ENCODE data around the gene TMEM253. TPM values are rescaled to one million over a fixed set of nuclear protein-coding genes. Genes with fewer than 3 reads are reported as not detected.

Gene TMEM253
- polyA plus RNA-seq (2013, experiment 1 of 2; ENCODE audit: insufficient read length), result 0.14 TPM
- 0.47 TPM for polyA plus RNA-seq (2013, experiment 2 of 2; ENCODE audit: insufficient read length)

DNA sequence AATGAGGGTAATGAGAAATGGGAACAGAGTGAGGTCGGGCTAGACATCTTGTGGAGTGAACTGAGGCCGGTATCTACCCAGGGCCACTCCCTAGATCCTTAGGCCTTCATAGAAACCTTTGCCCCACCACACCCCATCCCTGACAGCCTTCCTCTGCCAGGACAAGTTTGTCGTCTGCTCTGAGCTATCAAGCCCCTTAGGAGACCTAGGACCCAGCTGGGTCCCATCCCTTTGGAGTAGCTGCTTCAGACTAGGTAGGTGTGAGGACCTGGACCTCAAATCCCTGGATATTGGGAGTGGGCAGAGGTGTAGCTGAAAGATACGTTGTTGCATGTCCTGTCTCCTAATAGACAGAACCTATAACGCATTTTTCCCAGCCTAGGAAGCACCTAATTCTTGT is at the start of gene TMEM253:
Gene TMEM253, plus strand, starts transcription at position 136 of the 400 bp plus-strand sequence. CDS start 278 bp downstream, outside the sequence.
- DNase-seq, result no peak

DNA sequence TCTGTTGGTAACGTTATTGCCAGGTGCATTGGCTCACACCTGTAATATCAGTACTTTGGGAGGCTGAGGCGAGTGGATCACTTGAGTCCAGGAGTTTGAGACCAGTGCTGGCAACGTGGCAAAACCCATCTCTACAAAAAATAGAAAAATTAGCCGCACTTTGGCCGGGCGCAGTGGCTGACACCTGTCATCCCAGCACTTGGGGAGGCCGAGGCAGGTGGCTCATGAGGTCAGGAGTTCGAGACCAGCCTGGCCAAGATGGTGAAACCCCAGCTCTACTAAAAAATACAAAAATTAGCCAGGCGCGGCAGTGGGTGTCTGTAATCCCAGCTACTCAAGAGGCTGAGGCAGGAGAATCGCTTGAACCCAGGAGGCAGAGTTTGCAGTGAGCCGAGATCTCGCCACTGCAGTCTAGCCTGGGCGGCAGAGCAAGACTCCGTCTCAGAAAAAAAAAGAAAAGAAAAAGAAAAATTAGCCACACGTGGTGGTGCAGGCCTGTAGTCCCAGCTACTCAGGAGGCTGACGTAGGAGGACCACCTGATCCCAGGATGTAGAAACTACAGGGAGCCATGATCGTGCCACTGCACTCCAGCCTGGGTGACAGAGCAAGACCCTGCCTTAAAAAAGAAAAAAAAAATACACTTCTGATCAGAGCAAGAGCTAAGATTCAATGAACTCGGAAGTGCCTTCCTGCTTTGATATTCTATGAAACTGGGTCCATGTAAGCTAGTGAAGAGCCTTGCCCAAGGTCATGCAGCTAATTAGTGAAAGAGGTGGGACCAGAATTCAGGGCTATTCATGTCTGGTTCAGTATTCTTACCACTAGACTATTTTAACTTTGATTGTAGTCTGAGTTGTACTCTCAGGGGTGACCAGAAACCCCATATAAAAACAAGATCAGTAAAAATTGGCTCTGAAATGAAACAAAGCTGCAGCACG is 47.4 kb upstream of the TMEM253 start:
- no peak for DNase-seq

DNA sequence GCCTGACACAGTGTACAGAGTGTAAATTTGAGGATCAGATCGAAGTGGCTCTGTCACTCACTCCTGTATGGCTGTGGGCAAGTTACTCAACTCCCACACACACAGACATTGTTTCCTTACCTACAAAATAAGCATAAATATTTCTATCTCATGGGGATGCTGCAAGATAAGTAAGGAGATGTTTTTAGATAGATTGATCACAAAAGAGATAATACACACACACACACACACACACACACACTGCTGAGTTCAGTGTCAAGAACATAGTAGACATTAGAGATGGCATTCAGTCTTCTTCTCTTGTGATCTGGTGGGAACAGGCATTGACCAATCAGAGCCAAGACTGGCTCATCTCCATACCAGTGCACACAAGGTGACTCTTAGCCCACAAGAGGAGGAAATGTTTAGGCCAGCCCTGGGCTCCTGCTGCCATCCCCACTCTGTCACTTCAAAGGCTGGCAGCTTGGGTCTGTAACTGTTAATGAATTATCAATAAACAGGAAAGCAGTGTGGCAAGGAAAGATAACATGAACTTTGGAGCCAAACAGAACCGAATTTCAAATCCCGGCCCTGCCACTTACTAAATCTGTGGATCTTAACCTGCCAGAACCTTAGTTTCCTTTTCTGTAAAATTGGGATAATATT is 46.6 kb upstream of the TMEM253 start:
- no peak for DNase-seq

DNA sequence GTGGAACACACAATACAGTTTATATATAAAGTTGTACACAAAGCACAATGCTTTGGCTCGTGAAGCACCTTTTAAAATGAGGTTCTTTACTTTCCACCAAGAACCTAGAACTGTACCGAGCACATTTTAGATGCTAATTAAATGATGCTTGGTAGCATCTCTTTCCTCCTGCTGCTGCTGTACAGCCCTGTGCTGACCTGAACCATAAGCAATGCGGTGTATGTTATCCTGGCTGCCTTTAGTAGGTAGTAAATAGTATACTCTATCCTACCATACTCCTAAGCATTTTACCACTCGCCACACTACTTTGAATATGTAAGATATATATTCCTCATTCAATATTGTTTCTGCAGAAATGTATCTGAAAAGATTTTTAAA is 46.1 kb upstream of the TMEM253 start:
- DNase-seq, result no peak

DNA sequence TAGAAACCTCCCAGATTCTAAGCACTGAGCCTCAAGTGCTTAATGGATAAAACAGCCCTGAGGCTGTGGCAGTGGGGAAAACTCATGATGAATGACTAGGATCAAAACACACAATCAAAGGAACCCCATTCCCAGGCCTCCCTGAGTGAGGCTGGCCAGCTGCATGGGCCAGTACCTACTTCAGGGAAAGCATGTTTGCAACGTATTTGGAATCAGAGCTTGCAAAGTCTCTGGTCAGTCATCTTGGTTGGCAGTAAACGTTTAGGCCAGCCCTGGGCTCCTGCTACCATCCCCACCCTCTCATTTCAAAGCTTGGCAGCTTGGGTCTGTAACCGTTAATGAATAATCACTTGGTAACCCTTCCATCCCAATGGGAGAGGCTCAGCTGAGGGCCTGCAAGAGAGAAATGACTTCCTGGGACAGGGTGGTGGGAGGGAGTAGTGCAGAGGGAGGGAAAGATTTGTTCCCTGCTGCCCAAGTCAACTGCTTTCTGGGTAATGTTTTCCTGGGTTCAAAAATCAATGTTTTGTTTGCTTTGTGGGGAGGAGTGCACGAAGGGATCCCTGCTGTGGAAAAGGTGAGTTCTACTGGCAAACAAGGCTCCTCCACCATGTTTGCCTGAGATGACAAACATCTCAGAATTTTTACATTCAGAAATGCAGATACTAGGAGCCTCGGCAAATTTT is 45.3 kb upstream of the TMEM253 start:
- DNase-seq, result no peak

DNA sequence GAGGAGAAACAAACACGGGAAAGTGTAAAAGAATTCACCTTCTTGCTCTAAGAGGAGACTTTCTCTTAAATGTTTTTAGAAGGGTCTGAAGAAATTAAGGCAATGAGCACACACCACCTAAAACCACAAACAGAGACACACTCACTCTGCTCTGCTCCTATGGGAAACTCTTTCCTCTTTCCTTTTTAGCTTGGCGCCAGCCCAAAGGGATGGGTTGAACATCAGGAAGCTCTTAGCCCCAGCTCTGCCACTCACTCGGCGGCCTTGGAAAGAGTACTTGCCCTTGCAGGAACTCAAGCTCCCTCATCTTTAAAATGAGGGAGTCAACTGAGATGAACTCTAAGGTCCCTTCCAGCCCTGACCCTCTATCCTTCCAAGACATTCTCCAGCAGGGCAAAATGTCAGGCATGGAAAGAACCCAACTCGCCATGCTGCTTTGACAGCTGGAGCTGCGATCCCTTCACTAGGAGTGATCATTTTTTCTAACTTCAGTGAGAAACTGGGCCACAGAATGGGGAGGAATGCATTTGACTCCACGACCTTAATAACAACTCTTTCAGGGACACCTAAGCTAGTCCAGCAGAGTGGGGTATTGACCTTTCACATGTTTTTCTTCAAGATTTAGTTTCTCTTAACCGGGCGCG is 44.2 kb upstream of the TMEM253 start:
- peak; percentile 72 for DNase-seq

DNA sequence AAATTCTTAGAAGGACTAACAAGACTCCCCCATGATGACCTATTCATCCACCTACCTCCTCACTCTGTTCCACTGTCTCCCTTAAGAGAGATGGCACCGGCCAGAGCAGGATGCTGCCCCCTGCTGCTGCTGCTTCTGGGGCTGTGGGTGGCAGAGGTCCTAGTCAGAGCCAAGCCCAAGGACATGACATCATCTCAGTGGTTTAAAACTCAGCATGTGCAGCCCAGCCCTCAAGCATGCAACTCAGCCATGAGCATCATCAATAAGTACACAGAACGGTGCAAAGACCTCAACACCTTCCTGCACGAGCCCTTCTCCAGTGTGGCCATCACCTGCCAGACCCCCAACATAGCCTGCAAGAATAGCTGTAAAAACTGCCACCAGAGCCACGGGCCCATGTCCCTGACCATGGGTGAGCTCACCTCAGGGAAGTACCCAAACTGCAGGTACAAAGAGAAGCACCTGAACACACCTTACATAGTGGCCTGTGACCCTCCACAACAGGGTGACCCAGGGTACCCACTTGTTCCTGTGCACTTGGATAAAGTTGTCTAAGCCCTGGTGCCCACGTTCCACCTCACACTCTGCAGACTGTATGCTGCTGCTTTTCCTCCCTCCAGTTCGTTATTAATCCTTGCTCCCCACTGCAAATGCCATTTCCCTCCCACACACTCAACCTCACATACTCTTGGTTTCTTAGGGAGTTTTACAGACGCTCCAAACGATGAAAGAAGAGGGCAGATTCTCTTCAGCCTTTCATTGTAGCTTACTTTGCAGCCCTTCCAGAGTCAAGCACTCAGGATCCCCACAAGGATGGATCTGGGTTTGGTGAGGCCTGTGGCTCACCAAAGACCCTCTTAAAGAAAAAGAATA is 42.8 kb upstream of the TMEM253 start, which contains the start of gene RNASE8:
Gene RNASE8, plus strand, starts transcription at position 20 of the 873 bp plus-strand sequence. Its CDS starts 71 bp downstream, at position 91.
- DNase-seq, result peak; percentile 34

DNA sequence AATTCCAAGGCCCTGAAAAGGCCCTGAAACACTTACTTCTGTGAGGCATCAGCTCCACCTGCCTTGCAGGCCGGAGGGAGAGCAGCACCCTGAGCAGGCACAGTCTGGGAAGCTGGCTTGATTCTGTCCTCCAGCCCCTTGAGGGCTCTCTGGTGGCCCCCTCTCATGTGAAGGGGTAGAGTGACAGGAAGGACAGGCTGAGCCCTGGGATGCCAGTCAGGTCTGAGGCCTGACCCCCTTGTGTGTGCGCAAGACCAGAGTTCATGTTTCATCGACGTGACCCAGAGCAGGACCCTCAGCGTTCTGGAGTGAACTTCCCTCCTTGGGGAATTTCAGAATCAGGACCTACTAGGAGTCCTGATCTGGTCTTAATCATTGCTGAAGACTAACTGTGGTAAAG is 42.0 kb upstream of the TMEM253 start:
- DNase-seq, result no peak

DNA sequence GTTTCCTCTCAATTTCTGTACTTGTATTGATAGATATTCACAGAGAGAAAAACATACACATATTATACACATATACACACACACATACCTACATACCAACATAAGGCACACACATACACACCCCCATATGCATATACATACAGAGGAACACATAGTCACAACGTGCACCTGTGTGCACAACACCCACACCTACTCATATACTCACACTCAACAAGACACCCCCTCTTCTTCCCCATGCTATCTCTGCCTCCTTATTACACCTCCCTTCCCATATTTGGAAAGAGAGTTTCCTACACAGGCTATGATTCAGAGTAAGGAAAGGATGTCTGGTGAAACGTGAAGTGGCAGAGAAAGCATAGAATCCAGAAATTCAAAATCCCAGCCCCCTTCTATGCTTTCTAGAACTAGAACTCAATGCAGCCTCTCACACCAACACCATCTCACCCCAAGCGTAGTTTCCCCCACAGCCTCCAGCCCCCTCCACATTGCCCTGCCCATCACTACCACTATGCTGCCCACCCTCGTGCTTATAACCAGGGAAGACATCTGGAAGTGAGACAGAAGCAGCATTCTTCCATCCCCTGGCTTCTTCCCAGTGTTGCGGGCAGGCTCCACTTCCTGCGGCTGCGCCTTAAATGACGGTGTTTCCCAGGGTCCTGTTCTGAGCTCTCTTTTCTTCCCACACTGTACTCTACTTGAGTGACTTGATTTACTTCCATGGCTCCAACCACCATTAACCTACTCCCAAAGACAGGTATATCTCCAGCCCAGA is 40.8 kb upstream of the TMEM253 start:
- peak; percentile 47 for DNase-seq

DNA sequence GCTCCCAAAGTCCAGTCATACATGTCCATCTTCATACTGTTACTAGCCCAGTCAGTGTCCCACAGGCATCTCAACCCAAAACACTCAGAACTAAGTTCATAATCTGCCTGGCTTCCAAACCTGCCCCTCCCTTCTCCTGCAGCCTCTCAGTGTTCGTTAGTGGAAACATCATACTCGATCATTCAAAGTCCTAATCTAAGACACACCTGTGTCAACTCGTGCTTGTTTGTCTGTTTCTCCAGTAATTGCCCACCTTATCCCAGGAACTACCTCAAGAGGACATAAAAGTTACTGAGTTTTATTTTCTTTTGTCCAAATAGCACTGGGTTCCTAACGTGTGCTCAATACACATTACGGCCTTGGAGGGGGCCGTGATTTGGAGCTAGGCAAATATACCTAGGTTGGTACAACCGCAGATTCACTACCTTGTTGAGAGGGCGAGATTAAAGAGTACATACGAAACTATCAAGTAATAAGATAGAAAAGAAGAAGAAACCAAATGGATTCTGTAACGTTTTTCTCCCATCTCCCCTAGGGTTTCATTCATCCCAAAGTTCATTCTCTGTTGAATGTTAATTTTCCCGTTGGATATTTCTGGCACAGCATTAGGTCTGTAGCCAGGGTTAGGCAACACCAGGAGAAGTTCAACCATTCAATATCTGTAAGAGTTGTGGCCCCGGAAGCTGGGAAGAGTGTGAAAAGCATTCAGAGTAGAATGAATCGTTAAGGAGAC is 40.1 kb upstream of the TMEM253 start:
- DNase-seq, result no peak

DNA sequence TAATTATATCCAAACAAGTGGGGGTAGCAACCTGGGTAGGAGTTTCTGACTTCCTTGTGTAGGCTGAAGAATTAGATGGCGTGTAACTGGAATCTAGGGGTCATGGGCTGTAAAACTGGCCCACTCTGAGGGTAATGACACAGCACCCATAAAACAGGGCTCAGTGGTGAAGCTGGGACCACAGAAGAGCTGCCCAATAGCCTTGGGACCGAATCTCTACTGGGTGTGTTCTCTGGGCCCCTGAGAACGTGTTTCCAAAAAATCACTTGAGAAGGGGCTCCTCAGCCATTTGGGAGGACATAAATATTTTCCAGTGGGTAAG is 39.6 kb upstream of the TMEM253 start:
- no peak for DNase-seq

DNA sequence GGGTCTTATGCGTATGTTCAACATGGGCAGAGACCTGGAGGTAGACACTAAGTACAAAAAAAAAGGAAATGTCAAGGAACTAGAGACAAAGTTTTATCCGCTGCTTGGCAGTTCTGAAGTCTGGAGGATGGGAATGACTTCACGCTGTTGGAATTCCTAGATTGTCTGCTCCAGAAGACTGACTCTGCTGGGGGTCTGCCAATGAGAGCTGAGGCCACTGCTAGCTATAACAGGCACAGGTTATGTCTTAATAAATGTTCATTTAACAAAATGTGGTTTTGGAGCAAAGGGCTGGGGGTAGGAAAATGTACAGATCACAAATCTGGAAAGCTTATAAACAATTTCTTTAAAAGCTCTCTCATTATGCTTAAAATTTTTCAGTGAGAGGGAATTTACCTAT is 37.4 kb upstream of the TMEM253 start:
- DNase-seq, result peak; percentile 92

DNA sequence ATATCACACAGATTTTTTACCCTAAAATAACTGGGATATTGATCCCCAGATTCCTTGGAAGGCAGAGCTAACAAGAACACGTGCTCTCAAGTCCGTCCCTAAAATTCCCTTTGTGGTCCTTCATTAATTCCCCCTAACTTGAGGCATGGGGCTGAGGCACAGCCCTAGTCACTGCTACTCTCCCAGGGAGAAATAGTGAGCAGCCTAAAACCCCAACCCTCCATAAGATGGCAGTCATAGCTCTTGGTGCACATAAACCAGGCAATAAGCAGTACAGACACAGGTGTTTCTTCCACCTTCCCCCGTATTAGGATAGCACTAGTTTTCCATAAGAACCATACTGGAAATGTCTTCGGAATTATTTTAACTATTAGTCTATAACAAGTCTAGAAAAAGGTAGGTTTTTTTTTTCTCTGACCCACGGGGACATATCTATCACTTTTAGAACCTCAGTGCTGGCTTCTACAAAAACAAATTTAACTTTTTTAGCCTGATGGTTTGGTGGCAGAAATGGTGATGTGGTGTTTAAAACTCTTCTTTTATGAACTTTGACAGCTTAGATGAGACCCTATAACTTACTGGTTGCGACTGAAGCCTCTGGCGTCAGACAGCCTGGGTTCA is 33.9 kb upstream of the TMEM253 start:
- DNase-seq, result no peak

DNA sequence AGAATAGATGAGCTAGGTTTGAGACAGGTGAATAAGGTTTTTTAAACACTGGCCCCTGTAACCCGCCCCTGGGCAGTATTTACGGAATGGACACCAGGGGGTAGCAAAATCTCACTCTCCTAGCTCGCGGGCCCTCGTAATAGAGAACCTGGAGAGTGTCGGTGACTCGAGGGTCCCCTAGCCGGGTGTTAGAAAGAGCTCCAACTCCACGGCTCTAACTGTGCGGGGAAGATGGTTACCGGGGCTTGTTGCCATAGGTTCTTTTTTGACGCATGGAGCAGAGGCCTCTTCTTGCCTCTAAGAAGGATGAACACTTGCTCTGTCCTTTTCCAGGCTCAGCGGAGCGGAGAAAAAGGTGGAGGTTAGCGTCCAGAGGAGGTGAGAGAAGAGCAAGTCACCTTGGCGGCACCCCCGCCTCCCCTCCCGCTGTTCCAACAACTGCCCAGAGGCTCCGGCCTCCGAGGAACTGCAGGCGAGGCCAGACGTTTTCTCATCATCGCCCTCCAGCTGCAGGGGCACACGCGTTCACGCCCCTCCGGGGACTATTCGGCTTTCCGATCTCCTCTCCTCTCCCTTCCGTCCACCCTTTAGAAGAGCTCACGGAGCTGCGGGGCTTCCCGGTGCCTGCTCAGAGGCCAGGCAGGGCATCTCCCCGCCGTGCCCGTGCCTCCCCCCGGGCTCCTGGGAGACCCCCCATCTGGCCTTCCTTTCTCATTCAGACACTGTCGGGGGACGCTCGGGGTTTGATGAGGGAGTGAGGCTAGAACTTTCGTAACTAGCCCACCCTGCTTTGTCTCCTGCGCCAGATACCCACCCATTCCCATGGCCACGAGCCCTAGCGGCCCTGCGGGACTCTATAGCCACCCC is 32.1 kb upstream of the TMEM253 start:
- peak; percentile 72 for DNase-seq

DNA sequence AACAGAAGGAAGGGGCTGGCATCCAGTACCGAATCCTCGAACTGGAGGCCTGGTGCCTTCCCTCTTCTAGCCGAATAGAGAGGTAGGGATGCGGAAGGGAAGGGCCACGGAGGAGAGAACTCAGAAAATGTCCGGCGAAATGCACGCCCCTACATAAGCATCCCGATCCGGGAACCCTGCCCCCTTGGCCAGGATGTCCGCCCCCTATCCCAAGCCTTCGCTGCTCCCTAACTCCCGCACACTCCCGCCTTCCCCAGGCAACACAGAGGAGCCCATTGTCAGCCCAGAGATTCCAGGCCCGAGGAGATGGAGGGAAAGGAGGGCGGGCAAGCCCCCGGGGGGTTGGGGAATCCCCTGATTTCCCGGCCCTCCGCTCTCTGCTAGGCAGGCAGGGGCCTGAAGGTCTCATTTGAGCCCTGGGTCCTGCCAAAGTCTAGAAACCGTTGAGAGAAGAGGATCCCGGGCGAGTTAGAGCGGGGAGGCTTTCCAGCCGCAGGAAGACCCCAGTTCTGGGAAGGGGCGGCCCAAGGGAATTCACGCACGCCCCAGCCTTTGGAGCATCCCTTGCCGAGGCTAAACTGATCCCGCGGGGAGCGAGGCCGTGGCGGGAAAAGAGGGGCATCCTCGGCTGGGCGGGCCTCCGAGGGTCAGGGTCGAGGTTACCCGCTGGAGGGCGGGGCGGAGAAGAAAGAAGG is 31.3 kb upstream of the TMEM253 start:
- DNase-seq, result peak; percentile 49

DNA sequence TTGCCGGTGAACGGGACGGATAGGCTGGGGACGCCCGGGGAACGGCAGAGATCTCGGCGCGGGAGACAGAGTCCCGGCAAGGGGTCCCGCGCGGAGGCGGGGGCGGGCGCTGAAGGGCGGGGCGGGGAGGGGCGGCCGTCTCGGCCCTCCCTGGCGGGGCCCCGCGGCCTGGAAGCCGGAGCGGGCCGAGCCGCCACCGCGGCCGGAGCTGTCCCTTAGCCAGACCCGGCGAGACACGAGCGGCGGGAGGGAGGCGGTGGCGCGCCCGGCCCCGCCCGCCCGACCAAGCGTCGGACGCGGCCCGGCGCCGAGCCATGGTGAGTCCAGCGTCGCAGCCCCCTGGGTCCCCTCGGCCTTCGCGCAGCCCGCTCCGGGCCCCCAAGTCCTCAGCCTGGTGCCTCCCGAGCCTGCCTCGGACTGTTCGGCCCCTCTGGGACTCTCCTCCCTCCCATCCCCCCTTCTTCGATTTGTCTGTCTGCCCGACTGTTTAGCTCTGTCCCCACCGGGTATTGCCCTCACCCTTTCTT is 30.7 kb upstream of the TMEM253 start, which contains the start of gene ARHGEF40:
Gene ARHGEF40, plus strand, starts transcription at position 222 of the 527 bp plus-strand sequence. Its CDS starts 93 bp downstream, at position 315.
- peak; percentile 68 for DNase-seq

DNA sequence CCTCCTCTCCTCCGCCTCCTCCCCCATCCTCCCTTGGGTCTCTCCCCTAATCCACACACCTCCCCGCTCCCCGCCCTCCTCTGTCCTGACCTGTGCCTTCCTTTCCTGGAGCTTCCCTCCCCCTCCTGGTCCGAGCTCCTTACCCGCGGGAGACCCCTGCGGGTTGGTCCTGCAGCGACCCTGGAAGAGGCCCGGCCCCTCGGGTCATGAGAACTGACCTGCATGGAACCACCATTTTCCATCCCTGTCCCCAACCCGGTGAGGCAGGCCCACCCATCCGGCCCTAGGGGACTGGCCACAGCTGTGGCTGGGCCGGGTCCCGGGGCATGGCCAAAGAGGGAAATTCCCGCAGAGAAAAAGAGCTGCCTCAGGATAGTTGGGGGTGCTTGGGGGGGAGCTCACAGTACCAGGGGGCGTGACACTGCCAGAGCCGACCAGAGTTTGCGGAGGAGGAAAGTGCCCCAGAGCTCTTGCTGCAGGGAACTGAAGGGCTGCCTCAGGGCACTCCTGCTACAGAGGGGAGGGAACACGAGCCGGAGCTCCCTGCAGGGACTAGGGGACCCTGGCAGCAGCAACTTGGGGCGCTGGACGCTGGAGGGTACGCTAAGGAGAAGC is 30.1 kb upstream of the TMEM253 start:
- DNase-seq, result peak; percentile 42
